HG03558 (cell line): ENCODE data around the gene MPST.
"Not testable (repeated sequence)": the region's sequence is repeated elsewhere in the genome, so short reads cannot be mapped to it uniquely, and the experiment has no call there.

ENCODE experiments used
- ATAC-seq: cut with Tn5 transposase; IDR thresholded peaks from one replicate; pipeline ENCODE4 v1.9.1; 2021; ENCODE audit warnings: moderate number of reproducible peaks; ENCODE audit not compliant: unreplicated experiment; ENCODE audit errors: extremely low read depth

MPST gene

DNA sequence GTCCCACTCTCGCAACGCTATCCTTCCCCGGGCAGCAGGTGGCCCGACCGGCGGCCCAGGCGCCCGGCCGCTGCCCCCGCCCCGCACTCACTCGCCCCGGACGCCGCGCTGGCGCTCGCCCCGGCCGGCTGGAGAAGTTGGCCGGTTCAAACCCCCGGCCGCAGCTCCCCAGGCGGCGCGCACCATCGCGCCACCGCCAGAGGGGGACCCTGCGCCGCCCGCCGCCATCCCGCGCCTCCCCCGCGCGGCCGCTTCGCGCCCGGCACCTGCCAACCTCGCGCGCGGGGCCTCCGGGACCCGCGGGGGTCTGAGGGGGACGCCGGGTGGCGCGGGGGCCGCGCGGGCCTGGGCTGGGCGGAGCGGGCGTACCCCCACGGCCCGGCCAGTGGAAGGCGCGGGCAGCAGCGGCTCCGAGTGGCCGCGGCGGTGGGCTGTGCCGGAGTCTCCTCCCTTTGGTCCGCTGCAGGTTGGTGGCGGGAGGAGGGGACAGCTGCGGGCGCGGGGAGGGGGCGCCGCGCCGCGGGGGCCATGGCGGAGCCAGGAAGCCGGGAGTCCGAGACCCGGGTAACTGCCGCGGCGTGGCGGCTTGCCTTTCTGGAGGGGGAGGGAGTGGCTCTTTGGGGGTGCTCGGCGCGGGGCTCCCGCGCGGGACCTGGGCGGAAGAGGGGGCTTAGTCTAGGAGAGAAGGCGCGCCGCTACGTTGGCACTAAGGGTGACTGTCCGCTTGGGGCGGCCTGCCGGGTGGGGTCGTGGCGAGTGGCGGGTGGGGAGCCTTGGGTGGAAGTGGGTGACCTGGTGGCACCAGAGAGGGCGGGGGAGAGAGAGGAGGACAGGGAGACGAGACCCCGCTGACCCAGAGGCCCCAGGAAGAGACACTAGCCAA lies at the start of gene MPST, which contains the start of gene TST:
MPST (plus strand) TSS at position 434 of the 883 bp plus-strand sequence; CDS start at position 529, 95 bp downstream.
TST (minus strand) TSS at position 139 of the 883 bp plus-strand sequence. CDS start 715 bp downstream, outside the sequence.
- ATAC-seq, result no peak

DNA sequence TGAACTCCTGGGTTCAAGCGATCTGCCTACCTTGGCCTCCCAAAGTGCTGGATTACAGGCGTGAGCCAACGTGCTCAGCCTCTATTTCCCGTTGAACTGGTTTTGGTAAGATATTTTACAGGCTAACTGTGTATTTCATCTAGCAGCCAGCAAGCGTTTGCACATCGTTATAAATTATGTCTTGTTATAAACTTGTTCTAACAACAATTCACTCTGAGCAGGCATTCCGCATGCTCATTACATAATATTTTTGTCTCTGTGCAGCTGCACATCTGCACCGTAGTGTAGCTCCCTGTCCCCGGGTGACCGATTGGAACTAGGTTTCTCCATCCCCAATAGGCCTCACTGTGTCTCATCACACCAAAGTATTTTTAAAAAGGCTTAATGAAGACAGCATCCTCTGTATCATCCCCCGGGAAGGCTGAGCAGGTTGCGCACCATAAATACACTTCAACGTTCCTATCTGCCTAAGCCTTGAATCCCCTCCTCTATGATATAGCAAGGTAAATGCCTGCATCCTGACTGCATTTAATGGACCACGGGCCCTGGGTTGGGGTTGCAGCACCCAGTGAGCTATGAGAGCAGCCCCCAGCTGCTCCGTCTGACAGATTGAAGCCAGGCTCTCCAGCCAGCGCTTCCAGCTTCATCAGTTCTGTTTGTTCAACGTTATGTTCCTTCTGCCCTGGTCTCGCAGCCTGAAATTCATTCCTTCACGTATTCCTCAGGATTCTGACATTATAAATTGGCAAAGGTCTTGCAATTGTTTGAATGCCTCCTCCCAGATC lies 48.0 kb upstream of the MPST start:
- no peak for ATAC-seq

DNA sequence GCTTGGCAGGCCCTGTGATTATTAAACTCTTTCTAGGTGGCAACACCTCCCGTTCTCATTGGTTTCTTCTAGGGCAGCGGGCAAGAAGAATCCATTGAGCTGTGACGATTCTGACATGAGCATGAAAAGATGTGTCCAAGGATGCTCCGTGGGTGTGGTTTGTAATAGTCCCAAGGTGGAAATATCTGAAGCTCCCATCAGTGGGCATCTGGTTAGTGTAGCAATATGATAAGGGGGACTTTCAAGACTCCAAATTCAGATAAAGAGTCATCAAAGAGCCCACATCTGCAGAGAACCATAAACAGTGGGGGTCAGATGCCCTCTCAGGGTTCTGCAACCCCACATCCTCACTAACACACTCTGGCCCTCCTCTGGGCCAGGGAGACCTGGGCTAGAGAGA lies 42.9 kb upstream of the MPST start:
- no peak for ATAC-seq

DNA sequence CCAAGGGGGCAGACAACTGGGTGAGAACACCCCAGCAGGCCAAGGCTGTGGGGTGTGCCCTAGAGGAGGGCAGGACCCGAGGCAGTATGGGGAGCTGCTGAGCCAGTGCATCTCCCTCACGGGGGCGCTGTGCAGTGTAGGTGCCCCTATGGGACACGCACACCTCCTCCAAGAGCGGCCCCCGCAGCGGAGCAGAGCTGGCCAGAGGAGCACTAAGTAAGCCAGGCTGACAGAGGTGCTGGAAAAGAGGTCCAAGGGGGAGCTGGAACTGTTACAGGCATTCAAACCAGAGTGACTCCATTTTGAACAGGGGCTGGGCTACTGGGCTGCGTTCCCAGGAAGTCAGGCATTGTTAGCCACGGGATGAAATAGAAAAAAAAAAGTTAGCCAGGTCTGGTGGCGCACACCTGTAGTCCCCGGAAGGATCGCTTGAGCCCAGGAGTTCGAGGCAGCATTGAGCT lies 42.1 kb upstream of the MPST start:
- no peak for ATAC-seq

DNA sequence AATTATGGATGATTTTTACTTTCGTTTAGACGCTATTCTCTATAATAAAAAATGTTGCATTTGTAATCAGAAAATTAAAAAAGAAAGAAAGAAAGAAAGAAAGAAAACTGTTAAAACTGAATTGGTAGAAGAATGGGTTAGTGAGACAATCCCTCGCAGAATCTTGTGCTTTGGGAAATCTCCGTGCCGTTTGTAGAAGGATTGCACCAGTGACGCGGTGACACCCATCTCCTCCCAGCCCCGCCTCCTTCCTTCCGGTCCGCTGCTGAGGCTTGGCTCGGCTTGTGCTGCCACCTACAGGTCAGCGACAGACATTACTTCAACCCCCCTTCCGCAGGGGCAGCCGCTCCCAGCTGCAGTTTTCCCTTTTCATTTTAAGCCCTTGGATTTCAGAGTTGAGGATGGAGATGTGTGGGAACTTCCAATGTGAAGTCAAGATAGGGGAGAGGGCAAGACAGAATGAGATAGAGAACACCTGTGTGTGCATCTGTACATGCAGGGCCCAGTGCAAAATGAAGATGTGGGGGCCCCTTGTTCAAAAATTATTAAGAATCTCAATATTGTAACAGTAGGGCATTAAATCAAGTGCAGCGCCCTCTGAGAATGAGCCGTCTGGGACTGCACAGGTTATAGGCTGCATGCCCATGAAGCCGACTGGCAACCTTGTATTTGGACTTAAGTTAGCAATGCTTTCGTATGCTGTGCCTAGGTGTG lies 41.4 kb upstream of the MPST start:
- ATAC-seq, result no peak

DNA sequence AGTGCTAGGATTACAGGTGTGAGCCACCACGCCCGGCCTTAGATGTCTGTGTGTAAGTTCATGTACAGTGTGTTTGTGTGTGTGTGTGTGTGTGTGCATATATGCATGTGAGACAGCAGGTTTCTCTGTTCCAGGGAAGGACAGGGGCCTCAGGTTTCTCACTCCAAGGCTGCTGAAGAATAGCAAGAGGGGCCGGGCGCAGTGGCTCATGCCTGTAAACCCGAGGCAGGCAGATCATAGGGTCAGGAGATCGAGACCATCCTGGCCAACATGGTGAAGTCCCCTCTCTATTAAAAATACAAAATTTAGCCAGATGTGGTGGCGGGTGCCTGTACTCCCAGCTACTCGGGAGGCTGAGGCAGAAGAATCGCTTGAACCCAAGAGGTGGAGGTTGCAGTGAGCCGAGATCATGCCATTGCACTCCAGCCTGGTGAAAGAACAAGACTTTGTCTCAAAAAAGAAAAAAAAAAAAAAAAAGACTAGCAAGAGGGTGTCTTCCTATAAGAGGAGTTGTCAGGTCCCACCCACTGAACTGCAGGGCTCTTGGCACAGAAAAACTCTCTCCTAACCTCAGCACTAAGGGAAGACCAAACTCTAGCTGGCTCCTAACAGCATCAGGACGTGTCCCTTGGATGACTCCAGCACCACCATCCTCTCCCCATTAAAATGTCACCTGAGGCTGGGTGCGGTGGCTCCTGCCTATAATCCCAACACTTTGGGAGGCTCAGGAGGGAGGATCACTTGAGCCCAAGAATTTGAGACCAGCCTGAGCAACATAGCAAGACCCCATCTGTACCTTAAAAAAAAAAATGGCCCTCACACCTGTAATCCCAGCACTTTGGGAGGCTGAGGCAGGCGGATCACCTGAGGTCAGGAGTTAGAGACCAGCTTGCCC lies 40.3 kb upstream of the MPST start:
- no peak for ATAC-seq

DNA sequence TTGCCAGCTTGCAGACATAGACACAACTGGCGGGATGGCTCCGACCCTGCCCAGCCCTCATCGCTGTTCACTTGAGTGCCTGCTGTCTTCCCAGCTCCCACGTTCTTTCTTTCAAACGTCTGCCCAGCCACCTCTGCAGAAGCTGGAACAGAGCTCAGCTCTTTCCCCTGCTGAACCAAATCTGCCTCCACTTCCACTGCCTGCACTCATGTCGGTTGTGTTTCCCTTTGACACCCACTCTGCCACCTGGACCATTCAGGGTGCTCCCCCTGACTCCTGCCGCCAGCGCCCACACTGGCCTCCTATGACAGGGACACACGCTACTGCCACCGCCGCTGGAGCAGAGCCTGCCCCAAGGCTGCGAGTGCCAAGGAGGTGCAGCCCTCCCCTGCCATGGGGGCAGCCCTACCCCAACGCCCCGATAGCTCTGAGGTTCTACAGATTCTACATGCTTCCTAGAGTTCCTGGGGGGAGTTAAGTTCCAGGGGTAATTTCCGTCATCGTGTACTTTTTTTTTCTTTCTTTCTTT lies 38.2 kb upstream of the MPST start:
- ATAC-seq, result no peak

DNA sequence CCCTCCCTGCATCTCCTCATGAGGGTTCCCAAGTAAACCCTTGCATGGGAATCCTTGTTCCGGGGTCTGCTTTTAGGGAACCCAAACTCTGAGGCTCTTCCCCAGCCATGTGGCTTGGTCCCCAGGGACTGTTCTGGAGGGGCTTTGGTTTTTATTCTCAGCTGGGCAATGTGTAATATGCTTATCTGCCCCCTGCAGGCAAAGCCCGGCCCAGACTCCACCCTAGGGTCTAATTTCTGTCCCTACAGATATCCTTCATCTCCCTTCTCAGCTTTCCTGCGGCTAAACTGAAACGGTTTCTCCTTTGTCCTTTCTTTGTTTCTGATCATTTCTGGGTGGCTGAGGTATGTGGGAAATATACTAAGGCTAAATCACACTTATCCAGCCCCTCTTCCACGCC lies 37.4 kb upstream of the MPST start:
- ATAC-seq, result no peak

DNA sequence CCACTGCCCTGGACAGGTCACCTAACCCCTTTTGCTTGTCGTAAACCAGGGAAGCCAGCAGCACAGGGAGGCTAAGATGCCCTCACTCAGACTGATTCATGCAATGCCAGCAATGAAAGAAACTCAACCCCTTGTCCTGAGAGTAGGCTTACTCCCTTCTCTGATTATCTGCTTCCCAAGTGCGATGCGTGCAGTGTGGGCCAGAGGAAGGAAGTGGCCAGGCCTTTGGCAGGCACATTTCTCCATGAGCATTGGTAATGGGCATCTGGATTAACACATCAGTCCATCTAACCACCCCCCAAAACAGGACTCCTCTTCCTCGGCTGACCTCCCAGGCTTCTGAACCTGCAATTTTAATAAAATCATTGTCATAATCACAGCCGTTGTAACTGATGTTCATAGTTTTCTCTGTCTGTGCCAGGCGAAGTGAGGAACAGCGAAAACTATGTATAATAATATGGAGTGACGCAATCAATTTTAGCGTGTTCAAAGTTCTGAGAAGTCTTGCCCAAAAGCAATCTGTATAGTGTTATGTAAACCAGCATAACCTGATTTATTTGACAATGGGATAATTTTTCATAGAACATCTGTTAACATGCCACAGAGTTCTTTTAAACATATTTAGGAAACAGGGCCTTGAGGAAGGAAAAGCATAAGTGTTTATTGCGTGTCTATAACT lies 34.2 kb upstream of the MPST start:
- ATAC-seq, result no peak

DNA sequence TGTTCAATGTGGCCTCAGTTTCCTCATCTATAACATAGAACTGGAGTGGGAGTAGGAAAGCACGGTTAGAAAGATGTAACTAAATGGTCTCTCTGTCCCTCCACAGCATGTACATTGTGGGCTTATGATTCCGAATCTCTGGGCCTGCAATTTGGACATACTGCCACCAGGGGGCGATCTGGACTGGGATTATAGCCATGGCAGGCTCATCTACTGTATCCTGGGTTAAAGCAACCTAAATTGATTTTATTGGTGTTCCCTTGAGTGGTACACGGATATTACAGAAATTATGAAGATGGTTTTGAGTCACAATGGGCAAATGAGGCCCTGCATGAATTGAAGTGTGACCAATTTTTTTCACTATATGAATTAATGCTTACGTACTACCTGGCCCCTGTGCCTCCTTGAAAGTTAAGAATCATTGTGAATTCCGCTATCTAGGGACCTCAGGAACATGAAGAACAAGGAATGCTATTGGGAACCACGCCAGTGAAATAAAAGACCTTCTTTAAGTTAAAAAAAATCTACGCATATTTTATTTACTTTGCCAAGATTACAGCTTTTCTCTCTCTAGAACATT lies 33.2 kb upstream of the MPST start:
- no peak for ATAC-seq

DNA sequence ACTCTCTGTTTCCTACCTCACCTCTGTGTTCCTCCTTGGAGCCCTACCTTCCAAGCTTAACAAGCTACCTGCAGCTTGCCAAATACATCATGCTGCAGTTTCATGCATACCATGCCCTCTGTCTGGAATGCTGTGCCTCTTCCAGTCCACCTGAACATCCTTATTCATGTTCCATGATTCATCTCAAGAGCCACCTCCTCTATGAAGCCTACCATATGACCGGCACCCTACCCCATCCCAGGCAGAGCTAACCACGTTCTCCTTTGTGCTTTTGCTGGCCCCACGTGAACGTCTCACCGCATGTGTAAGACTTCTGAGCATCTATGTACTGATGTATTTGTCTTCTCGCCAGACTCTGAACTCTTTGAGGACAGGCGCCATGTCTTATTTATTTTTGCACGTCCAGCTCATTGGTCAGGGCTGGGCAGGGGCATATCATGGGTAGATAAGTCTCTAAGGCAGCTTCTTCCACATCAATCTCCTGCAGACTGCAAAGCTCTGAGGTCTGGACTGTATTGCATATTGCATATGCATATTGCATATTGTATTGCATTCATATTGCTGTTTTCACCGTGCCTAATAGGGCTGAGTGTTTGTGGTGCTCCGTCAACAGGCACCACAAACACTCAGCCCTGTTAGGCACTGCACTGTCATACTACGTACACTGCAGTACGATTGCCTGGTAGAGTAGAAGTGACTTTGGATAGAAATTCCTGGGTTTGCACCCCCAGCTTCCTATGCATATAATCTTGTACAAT lies 31.3 kb upstream of the MPST start:
- ATAC-seq, result no peak

DNA sequence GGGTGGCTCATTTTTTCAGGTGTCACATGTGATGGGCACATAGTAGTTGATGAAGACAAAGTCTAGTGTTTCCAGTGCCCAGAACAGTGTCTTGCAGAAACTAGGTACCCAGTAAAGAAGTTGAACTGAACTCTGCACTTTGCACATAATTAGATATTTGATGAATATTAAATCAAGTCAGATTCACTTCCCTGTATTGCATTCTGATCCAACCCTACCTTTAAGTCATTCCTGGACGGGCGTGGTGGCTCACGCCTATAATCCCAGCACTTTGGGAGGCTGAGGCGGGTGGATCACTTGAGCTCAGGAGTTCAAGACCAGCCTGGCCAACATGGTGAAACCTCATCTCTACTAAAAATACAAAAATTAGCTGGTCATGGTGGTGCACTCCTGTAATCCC lies 30.5 kb upstream of the MPST start:
- not testable (repeated sequence) for ATAC-seq

DNA sequence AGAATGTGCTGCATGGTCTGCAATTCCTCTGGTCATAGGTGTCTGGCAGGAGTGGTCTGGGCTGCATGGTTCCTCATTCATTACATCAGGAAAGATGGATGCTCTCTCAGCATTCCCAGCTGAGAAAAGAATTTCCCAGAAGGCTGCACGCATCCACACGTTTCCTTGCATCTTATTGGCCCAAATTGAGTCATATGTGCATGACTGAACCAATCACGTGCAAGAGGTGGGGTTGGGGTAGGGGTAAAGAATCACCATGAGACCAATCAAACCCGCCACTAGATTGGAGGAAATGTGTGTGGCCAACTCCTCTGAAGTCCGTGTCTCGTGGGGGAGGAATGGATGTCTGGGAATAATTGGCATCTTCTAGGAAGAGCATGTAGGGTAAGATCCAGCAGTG lies 29.1 kb upstream of the MPST start:
- ATAC-seq, result no peak

DNA sequence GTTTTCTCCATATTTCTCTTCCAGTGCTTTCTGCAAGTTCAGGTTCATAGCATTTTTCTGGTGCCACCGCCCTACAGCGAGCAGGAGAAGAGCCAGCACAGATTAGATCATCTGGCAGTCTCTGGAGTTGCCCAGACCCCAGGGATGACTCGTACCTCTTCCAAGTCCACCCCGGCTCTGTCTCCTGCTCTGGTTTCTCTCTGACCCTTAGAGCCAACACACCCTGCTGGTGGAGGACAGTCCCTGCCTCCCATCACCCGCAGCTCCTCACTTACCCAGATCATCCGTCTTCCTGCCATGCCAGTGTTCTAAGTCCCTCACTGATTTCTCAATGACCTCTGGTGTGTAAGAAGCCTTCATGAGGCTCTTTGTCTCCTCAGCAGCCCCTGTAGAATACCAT lies 28.3 kb upstream of the MPST start:
- ATAC-seq, result no peak

DNA sequence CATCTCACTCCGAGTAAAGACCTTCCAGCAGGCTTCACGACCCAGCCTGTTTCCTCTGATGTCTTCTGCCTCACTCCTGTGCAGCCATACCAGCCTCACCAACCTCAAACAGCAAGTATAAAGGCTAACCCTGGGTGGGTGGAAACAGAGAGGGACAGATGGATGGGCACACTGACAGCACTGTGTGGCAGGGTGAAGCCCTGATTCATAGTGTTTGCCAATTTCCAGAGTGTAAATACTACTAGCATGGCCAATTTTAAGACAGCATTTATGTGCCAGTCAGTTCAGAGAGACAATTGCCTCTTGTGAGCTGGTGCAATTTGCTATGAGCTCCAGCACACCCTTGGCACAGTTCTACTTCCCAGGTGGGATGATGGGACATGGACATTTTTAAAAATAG lies 21.8 kb upstream of the MPST start:
- no peak for ATAC-seq

DNA sequence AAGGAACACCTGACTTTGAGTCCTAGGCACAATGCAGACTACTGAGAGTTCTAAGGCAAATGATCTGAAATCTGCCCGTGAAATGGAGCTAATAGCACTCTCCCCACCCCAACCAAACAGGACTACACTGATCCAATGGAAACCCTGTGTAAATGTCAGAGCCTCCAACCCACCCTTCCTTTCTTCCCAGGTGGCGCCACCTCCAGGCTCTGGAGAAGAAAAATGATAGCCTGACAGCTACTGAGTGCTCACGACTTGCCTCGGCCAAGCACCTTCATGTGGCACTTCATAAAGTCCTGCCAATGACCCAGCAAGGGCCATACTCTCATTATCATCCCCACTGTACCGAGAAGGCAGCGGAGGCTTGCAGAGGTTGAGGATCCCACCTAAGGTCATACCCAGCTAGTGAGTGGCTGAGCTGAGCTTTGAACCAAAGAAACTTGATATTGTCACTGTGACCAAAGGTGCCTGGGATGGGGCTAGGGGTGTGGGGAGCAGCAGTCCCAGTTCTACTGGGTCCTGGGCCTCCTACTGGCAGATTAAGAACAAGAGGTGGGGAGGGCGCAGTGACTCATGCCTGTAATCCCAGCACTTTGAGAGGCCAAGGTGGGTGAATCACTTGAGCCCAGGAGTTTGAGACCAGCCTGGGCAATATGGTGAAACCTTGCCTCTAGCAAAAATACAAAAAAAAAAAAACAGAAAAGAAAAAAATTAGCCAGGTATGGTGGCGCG lies 20.8 kb upstream of the MPST start:
- no peak for ATAC-seq

DNA sequence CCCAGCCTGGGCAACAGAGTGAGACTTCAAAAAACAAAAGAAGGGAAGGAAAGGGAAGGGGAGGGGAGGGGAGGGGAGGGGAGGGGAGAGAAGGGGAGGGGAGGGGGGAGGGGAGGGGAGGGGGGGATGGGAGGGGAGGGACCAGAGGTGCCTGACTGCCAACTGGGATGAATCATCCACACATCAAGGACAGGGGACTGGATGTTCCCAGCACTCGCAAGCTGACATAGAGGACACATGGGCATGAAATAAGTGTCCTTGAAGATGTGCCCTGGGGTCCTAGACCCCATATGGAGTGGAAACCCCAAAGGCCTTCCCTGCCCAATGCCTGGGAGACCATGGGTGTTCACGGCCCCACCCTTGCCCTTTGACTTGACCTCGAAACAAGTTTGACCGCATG lies 20.1 kb upstream of the MPST start:
- ATAC-seq, result no peak
